ENCODE results near the gene TTC27.

GRCh38 chr2:32748158-32748557 is 120.3 kb downstream of the TTC27 start:
- TF ChIP-seq CTCF (IDR thresholded peaks at IDR 0.05; ENCODE audit: low read depth, low read length, missing input control) (no peak), MAX (IDR thresholded peaks at IDR 0.05) (no peak), GABPA (IDR thresholded peaks at IDR 0.05 in 1 of 2, conservative IDR thresholded peaks at IDR 0.05 in 1 of 2) (no peak), ATF3 (IDR thresholded peaks at IDR 0.05) (no peak), RXRA (IDR thresholded peaks at IDR 0.05) (no peak), YY1 (IDR thresholded peaks at IDR 0.05) (no peak), FOXA1 (IDR thresholded peaks at IDR 0.05) (no peak), EGR1 (IDR thresholded peaks at IDR 0.05; ENCODE audit: low read depth in 2 of 2) (no peak), JUND (IDR thresholded peaks at IDR 0.05) (no peak)

Measured in liver (tissue), 3 donors.